Mucosa of gallbladder (tissue), 1 donor: ENCODE results near the gene FBXW5. TPM values are rescaled to one million over a fixed set of nuclear protein-coding genes. Genes with fewer than 3 reads are reported as not detected.

Experiments used
- DNase-seq: peaks from one replicate; pipeline ENCODE4 v3.0.0-alpha.2; 2020; ENCODE audit warnings: low spot score
- total RNA-seq: library from RNA; stranded (reverse); gene quantifications from one replicate; pipeline ENCODE4 v1.2.1, GENCODE V29; 2021
- donor health status: DM: no; HTN: no; CAD: no.

Gene FBXW5
- total RNA-seq, 1 donor from 2014 or later: 144 TPM

- no peak for DNase-seq
These were observed 33.1 kb upstream of the FBXW5 start for GRCh38 chr9:136977649-136978072.

GRCh38 chr9:136977223-136977622 is 32.7 kb upstream of the FBXW5 start, which contains the start of gene PTGDS:
PTGDS (plus strand) TSS chr9:136977504; CDS start chr9:136977579, 75 bp downstream.
- peak; percentile 44 for DNase-seq

- no peak for DNase-seq
These were observed 31.1 kb upstream of the FBXW5 start for GRCh38 chr9:136975644-136976043.

GRCh38 chr9:136974817-136975535 is 30.4 kb upstream of the FBXW5 start:
- DNase-seq: no peak

GRCh38 chr9:136973618-136974617 is 29.4 kb upstream of the FBXW5 start:
- DNase-seq: no peak

- DNase-seq: no peak
These were observed 28.2 kb upstream of the FBXW5 start for GRCh38 chr9:136972743-136973142.

DNA sequence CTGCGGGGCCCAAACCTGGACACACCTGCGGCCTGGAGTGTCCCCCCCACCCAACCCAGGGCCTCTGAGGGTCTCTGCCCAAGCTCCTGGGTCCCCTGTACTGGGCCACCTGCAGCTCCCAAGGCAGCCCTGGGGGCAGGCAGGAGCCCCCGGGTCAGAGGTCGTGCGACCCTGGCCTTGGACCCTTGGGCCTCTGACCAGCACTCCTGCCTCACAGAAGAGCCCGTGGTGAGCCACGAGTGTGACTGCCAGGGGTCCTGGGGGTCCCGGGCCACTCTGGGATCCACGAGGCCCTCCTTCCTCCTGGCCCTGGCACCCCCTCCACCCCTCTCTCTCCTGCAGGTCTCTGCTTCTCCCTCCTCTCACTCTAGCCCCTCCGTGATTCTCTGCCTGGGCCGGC is 27.8 kb upstream of the FBXW5 start:
- DNase-seq: no peak

- no peak for DNase-seq
These were observed 27.2 kb upstream of the FBXW5 start for GRCh38 chr9:136971746-136972145.

DNA sequence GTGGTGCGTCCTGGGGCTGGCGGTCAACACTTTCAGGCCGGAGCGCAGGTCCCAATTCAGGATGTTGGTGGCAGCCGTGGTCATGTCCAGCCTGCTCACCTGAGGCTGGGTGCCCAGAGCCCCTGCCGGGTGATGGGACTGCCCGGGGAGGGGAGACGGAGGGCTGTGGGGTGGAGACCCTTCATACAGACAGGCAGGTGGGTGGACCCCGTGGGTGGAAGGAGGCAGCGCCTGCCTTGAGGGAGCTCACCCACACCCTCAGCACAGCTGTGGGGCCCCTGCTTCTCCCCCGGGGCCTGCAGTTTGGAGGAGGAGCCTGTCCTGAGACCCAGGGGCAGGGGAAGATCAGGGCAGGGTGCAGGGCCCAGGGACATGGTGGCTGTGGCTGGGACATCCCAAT is 25.8 kb upstream of the FBXW5 start:
- no peak for DNase-seq

DNA sequence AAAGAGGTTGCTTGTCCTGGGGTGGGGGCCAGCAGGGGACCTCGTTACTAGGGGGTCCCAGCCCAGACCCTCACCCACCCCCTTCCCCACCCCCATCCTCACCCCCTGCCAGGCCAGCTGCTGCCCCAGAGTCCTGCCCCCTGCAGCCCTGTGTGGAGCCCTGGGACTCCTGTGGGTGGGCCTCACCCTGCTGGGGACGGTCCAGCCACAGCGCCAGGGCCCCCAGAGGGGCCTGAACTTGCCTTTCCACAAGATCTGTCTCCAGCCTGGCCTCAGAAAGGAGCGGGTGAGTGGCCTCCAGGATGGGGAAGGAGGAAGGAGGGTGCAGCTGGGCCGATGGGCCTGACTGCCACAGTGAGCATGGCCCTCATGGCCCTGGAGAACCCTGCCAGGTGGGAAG is 25.2 kb upstream of the FBXW5 start:
- DNase-seq: no peak

DNA sequence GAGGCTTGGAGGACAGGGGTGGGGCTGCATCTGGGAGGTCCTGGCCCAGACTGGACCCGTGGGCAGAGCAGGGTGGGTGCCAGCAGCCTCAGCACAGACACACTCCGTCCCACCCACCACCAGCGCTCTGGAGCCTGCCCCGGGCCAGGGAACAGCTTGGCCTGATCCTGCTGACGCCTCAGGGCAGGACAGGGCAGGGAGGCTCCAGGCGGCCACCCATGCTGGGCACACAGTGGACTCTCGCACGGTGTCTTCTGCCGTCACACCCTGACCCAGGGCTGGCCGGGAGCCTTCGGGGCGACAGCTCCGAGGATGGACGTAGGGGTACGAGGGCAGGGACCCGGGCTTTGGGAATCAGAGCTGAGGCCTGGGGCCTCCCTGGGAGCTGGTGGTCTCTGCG is 24.6 kb upstream of the FBXW5 start:
- DNase-seq: no peak

GRCh38 chr9:136968333-136969127 is 24.0 kb upstream of the FBXW5 start:
- no peak for DNase-seq

DNA sequence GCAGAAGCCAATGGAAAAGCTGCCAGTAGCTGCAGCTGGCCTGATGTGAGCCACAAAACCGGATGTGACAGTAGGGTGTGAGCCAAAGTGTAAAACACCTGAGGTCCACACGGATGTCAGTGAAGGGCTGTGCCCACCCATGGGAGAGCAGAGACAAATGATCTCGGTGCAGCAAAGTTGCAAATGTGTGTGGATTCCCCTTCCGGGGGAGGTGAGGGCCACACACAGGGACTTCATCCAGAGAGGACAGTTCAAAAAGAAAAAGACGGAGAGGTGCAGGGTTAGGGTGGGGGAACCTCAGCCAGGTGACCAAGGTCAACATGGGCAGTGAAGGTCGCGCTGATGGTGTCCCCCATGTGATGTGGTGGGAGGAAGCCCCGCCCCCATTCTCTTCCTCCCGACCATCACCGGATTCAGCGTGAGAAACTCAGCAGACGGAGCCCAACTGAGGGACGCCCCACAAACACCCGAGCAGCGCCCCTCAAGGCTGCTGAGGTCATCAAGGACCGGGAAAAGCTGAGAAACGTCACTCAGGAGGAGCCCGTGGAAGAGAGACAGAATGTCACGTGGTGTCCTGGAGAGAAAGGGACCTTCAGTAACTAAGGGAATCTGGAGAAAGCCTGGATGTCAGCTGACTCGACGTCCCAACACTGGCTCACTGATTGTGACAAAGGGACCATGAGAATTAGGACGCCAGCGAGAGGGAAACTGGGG is 21.4 kb upstream of the FBXW5 start:
- DNase-seq: no peak

GRCh38 chr9:136964833-136965422 is 20.4 kb upstream of the FBXW5 start:
- DNase-seq: no peak

- DNase-seq: no peak
These were observed 19.7 kb upstream of the FBXW5 start for GRCh38 chr9:136964171-136964689.

DNA sequence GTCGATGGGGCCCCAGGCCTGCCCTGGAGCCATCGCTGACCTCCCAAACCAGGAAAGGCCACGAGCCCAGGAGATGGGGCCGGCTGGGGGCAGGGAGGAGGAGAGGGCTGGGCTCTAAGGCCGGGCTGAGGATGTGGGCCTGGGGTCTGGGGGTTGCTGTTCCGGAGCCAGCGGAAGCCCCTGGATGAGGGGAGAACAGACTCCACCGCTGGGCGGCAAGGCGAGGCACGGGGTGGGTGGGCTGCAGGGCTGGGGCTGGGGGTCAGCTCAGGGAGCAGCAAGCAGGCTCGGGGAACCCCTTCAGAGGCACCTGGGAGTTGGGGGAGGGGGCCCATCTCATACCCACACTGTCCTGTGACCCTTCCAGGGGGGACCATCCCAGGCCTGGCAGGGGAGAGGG is 19.2 kb upstream of the FBXW5 start:
- DNase-seq: no peak

DNA sequence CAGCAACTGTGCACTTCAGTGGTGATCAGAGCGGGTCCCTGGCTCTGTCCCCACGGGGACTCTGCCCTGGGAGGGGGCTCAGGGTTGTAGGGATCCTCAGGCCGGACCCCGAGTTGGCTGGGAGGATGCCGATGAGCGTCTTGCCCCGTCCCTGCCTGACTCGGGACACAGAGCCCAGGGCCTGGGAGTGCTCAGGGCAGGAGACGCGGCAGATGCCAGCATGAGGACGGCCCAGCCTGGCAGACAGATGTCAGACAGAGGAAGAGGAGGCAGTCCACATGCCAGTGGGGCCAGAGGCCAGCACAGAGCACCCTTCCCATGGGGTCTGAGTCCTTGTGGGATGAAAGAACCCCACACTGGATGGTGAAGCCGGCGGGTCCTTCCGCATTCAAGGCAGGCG is 18.8 kb upstream of the FBXW5 start:
- DNase-seq: no peak

GRCh38 chr9:136962701-136963248 is 18.2 kb upstream of the FBXW5 start:
- DNase-seq: no peak

DNA sequence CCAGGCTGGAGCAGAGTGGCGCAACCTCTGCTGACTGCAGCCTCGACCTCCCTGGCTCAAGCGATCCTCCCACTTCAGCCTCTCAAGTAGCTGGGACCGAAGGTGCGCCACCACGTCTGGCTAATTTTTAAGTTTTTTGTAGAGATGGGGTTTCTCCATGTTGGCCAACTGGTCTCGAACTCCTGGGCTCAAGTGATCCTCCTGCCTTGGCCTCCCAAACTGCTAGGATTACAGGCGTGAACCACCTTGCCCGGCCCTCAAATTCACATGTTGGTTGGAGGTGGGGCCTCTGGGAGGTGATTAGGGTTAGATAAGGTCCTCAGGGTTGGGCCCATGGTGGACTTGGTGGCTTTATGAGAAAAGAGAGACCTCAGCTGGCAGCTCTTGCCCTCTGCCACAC is 17.6 kb upstream of the FBXW5 start:
- DNase-seq: no peak
